HepG2 (cell line): ENCODE data around the gene PIH1D2. TPM values are rescaled to one million over a fixed set of nuclear protein-coding genes. Genes with fewer than 3 reads are reported as not detected.

Experiments used
- ATF1 ChIP-seq: IDR thresholded peaks from 2 replicates; pipeline ENCODE4 v1.6.1; 2016; ENCODE audit warnings: mild to moderate bottlenecking, control low read depth
- FOXA3 ChIP-seq: IDR thresholded peaks from 2 replicates; pipeline ENCODE4 v1.6.1; 2016; ENCODE audit warnings: missing genetic modification reagents, missing compliant biosample characterization
- HOXA5 ChIP-seq: sonication (generic); formaldehyde crosslinking; IDR thresholded peaks from 2 replicates; pipeline ENCODE4 v1.4.0; 2020; ENCODE audit warnings: missing genetic modification reagents
- MEIS1 ChIP-seq: sonication (generic); formaldehyde crosslinking; IDR thresholded peaks from 2 replicates; pipeline ENCODE4 v1.9.0; 2021; ENCODE audit warnings: mild to moderate bottlenecking, missing genetic modification reagents, moderate library complexity, borderline replicate concordance
- NRL ChIP-seq: sonication (generic); formaldehyde crosslinking; IDR thresholded peaks from 2 replicates; pipeline ENCODE4 v1.5.0; 2020; ENCODE audit warnings: missing genetic modification reagents, mild to moderate bottlenecking, moderate library complexity, borderline replicate concordance
- RFXANK ChIP-seq: IDR thresholded peaks from 2 replicates; pipeline ENCODE4 v1.6.1; 2016
- SMAD1 ChIP-seq: sonication (generic); formaldehyde crosslinking; IDR thresholded peaks from 2 replicates; pipeline ENCODE4 v1.4.0; 2020; ENCODE audit warnings: missing genetic modification reagents, low read depth, mild to moderate bottlenecking, borderline replicate concordance
- WIZ ChIP-seq: sonication (generic); formaldehyde crosslinking; IDR thresholded peaks from 2 replicates; pipeline ENCODE4 v1.5.1; 2020; ENCODE audit warnings: mild to moderate bottlenecking, missing genetic modification reagents
- ZFX ChIP-seq: sonication (generic); formaldehyde crosslinking; IDR thresholded peaks from 2 replicates; pipeline ENCODE4 v1.4.0; 2020; ENCODE audit warnings: mild to moderate bottlenecking, low read depth, missing genetic modification reagents, moderate library complexity
- ZNF263 ChIP-seq: sonication (generic); formaldehyde crosslinking; IDR thresholded peaks from 2 replicates; pipeline ENCODE4 v1.4.0; 2020; ENCODE audit warnings: missing genetic modification reagents
- ZNF451 ChIP-seq: sonication (generic); formaldehyde crosslinking; IDR thresholded peaks from 2 replicates; pipeline ENCODE4 v1.5.0; 2020; ENCODE audit warnings: mild to moderate bottlenecking, missing genetic modification reagents
- ZNF792 ChIP-seq: IDR thresholded peaks from 2 replicates; pipeline ENCODE4 v1.6.1; 2016
- polyA plus RNA-seq, 8 experiments: library from polyadenylated mRNA; depleted of rRNA in 3 of 8; stranded (reverse) in 7 of 8; unstranded in 1 of 8; fragments of >200 nt; fragmentation: Illumina TruSeq in 4 of 8; extraction: Trizol in 4 of 8; gene quantifications; 2 replicates each; pipeline versions ENCODE4 v1.2.1 to v1.2.3, GENCODE V29; 2011 to 2016; ENCODE audit warnings: low read depth in 4 of 8, missing spikeins in 1 of 8, mixed read lengths in 1 of 8; ENCODE audit not compliant: insufficient read depth in 1 of 8
- total RNA-seq, 5 experiments: library from RNA; depleted of rRNA; stranded (reverse); fragments of >200 nt; fragmentation: Illumina TruSeq; extraction: Trizol; gene quantifications; 2 replicates each; pipeline ENCODE4 v1.2.3, GENCODE V29; 2016; ENCODE audit warnings: low read depth in 1 of 5
- TF ChIP-seq, protein P1 (sequence below): IDR thresholded peaks from 2 replicates; pipeline ENCODE4 v1.6.1; 2016; ENCODE audit warnings: missing compliant biosample characterization, missing genetic modification reagents, borderline replicate concordance
- TF ChIP-seq, protein P2 (sequence below): sonication (generic); formaldehyde crosslinking; IDR thresholded peaks from 2 replicates; pipeline ENCODE4 v1.4.0; 2020; ENCODE audit warnings: missing genetic modification reagents
- TF ChIP-seq, protein P3 (sequence below): sonication (generic); formaldehyde crosslinking; IDR thresholded peaks from 2 replicates; pipeline ENCODE4 v1.4.0; 2020; ENCODE audit warnings: mild to moderate bottlenecking, missing genetic modification reagents
- TF ChIP-seq, protein P4 (sequence below): sonication (generic); formaldehyde crosslinking; IDR thresholded peaks from 2 replicates; pipeline ENCODE4 v1.8.0; 2022; ENCODE audit warnings: mild to moderate bottlenecking, missing genetic modification reagents, borderline replicate concordance
- TF ChIP-seq, protein P5 (sequence below), 2 experiments: sonication (generic) in 1 of 2; formaldehyde crosslinking in 1 of 2; IDR thresholded peaks; 2 replicates each; pipeline versions ENCODE4 v1.4.0 to v1.6.1; 2016 to 2020; ENCODE audit warnings: borderline replicate concordance in 1 of 2, low read depth in 1 of 2, mild to moderate bottlenecking in 1 of 2, missing genetic modification reagents in 1 of 2

Gene PIH1D2
- total and polyA plus RNA-seq, 2 of the 13 experiments (the other 11 are each of a cell fraction or from before 2014, with no cell fraction given), result 0.49 to 2.7 TPM

DNA sequence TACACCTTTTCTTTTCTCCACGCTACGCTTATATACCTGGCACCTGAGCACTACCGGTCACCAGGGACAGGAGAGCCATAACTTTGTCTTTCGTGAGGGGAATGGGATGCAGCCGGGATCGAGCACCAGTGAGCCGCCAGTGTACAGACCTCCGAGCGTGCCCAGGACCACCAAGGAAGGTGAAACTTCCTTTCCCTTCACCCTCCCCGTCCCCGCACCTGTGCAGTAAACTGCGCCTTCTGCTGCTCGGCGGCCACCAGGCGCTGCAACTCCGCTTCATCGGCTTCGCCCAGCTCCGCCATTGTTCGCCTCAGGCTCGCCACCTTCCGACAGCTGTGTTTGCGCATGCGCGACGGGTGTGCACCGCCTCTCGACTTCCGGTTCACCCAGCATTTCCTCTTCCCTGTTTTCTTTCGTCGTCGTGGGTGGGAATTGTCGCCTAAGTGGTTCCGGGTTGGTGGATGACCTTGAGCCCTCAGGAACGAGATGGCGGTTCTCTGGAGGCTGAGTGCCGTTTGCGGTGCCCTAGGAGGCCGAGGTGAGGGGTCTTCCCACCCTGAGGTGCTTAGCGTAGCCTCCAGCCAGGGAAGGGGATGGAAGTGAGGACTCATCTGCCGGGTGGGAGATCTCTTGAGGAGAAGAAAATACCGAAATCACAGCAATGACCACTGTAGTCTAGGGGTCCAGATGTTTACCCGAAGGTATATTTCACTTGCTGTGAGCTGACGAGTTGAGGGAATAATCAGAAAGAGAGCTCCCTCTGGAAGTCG is 12.8 kb upstream of the PIH1D2 start, which contains the start of the genes SDHD and TIMM8B (continued):
- TF ChIP-seq, protein P1, sequence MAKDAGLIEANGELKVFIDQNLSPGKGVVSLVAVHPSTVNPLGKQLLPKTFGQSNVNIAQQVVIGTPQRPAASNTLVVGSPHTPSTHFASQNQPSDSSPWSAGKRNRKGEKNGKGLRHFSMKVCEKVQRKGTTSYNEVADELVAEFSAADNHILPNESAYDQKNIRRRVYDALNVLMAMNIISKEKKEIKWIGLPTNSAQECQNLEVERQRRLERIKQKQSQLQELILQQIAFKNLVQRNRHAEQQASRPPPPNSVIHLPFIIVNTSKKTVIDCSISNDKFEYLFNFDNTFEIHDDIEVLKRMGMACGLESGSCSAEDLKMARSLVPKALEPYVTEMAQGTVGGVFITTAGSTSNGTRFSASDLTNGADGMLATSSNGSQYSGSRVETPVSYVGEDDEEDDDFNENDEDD (CRISPR knock-in tag), result peak; percentile 61
- TF ChIP-seq ZNF792 (CRISPR knock-in tag), result peak; percentile 86
- TF ChIP-seq, protein P2, sequence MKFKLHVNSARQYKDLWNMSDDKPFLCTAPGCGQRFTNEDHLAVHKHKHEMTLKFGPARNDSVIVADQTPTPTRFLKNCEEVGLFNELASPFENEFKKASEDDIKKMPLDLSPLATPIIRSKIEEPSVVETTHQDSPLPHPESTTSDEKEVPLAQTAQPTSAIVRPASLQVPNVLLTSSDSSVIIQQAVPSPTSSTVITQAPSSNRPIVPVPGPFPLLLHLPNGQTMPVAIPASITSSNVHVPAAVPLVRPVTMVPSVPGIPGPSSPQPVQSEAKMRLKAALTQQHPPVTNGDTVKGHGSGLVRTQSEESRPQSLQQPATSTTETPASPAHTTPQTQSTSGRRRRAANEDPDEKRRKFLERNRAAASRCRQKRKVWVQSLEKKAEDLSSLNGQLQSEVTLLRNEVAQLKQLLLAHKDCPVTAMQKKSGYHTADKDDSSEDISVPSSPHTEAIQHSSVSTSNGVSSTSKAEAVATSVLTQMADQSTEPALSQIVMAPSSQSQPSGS (CRISPR knock-in tag), result peak; percentile 72
- TF ChIP-seq, protein P3, sequence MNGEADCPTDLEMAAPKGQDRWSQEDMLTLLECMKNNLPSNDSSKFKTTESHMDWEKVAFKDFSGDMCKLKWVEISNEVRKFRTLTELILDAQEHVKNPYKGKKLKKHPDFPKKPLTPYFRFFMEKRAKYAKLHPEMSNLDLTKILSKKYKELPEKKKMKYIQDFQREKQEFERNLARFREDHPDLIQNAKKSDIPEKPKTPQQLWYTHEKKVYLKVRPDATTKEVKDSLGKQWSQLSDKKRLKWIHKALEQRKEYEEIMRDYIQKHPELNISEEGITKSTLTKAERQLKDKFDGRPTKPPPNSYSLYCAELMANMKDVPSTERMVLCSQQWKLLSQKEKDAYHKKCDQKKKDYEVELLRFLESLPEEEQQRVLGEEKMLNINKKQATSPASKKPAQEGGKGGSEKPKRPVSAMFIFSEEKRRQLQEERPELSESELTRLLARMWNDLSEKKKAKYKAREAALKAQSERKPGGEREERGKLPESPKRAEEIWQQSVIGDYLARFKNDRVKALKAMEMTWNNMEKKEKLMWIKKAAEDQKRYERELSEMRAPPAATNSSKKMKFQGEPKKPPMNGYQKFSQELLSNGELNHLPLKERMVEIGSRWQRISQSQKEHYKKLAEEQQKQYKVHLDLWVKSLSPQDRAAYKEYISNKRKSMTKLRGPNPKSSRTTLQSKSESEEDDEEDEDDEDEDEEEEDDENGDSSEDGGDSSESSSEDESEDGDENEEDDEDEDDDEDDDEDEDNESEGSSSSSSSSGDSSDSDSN, result peak; percentile 84
- peak; percentile 83 for TF ChIP-seq ZFX (CRISPR knock-in tag)
- TF ChIP-seq, protein P4, sequence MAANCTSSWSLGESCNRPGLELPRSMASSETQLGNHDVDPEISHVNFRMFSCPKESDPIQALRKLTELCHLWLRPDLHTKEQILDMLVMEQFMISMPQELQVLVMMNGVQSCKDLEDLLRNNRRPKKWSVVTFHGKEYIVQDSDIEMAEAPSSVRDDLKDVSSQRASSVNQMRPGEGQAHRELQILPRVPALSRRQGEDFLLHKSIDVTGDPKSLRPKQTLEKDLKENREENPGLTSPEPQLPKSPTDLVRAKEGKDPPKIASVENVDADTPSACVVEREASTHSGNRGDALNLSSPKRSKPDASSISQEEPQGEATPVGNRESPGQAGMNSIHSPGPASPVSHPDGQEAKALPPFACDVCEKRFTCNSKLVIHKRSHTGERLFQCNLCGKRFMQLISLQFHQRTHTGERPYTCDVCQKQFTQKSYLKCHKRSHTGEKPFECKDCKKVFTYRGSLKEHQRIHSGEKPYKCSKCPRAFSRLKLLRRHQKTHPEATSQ (CRISPR knock-in tag), result no peak
- no peak for TF ChIP-seq ZNF263
- TF ChIP-seq ZNF451 (CRISPR knock-in tag), result peak; percentile 33; the same call in 1 of the 2 replicates
- TF ChIP-seq FOXA3, result peak; percentile 81
- TF ChIP-seq WIZ (CRISPR knock-in tag), result peak; percentile 88; the same call in 1 of the 2 replicates
- TF ChIP-seq SMAD1 (CRISPR knock-in tag), result 0 out of 2 replicates have a peak, but pooled peaks have one; percentile 84
- TF ChIP-seq MEIS1, result peak; percentile 56; the same call in 1 of the 2 replicates
- TF ChIP-seq ATF1 (CRISPR knock-in tag), result peak; percentile 35; the same call in 1 of the 2 replicates
- 0 out of 2 replicates have a peak, but pooled peaks have one; percentile 15 for TF ChIP-seq NRL (CRISPR knock-in tag)
- peak; percentile 37; the same call in 1 of the 2 replicates for TF ChIP-seq HOXA5 (CRISPR knock-in tag)
- no peak for TF ChIP-seq RFXANK (CRISPR knock-in tag)
- TF ChIP-seq, protein P5, sequence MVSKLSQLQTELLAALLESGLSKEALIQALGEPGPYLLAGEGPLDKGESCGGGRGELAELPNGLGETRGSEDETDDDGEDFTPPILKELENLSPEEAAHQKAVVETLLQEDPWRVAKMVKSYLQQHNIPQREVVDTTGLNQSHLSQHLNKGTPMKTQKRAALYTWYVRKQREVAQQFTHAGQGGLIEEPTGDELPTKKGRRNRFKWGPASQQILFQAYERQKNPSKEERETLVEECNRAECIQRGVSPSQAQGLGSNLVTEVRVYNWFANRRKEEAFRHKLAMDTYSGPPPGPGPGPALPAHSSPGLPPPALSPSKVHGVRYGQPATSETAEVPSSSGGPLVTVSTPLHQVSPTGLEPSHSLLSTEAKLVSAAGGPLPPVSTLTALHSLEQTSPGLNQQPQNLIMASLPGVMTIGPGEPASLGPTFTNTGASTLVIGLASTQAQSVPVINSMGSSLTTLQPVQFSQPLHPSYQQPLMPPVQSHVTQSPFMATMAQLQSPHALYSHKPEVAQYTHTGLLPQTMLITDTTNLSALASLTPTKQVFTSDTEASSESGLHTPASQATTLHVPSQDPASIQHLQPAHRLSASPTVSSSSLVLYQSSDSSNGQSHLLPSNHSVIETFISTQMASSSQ (IDR thresholded peaks at IDR 0.05; ENCODE audit: low read depth), result no peak
- TF ChIP-seq, protein P5 (CRISPR knock-in tag; IDR thresholded peaks at IDR 0.05; ENCODE audit: borderline replicate concordance), result peak; percentile 34; the same call in 1 of the 2 replicates
